GM12875 (cell line): ENCODE measurements around the gene PTPN2.

Experiments
- H3K4me3 ChIP-seq: one replicate; pipeline ENCODE4 v1.5.1; 2011; ENCODE audit warnings: low read depth, low read length, control low read depth
- TF ChIP-seq, protein P1 (sequence below): IDR thresholded peaks from 2 replicates; pipeline ENCODE4 v1.5.1; 2011; ENCODE audit warnings: low read depth, mild to moderate bottlenecking, control low read depth, inconsistent platforms, low read length, moderate library complexity, borderline replicate concordance; ENCODE audit not compliant: insufficient read depth

PTPN2 gene

DNA sequence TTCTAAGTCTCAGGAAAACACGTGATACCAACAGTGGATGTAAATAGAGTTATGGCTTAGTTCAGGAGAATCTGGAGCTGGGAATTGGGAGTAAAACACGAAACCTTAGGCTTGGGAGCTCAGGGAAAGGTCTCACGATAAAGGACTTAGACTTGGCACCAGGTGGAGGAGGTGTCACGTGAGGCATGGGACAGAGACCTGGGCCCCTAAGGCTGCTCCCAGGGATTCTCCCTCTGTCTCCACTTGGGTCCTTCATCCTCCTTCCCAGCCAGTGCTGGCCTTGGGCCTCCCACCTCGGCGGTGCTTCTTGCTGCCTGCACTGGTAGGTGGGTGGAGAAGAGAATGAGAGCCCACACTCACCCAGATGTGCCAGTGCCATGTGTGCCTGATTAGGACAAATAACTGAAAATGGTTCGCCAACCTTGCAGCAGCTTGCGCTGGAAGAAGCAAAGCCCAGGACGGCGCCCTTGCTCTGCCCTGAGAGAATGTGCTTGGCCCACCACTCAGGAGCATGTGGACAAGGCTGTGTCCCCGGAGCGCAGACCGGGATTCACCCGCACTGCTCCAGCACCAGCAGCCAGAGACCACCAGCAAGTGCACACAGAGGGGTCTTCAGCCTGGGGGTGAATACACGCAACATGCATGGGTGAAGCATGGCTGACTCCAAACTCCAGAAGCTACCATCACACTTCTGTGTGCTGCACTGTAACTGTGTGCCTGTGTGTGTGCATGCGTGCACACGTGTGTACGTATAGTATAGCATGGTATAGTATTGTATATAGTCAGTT is 133.1 kb downstream of the PTPN2 start:
- TF ChIP-seq, protein P1, sequence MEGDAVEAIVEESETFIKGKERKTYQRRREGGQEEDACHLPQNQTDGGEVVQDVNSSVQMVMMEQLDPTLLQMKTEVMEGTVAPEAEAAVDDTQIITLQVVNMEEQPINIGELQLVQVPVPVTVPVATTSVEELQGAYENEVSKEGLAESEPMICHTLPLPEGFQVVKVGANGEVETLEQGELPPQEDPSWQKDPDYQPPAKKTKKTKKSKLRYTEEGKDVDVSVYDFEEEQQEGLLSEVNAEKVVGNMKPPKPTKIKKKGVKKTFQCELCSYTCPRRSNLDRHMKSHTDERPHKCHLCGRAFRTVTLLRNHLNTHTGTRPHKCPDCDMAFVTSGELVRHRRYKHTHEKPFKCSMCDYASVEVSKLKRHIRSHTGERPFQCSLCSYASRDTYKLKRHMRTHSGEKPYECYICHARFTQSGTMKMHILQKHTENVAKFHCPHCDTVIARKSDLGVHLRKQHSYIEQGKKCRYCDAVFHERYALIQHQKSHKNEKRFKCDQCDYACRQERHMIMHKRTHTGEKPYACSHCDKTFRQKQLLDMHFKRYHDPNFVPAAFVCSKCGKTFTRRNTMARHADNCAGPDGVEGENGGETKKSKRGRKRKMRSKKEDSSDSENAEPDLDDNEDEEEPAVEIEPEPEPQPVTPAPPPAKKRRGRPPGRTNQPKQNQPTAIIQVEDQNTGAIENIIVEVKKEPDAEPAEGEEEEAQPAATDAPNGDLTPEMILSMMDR, result no peak
- no peak overlapping the region for H3K4me3 ChIP-seq

DNA sequence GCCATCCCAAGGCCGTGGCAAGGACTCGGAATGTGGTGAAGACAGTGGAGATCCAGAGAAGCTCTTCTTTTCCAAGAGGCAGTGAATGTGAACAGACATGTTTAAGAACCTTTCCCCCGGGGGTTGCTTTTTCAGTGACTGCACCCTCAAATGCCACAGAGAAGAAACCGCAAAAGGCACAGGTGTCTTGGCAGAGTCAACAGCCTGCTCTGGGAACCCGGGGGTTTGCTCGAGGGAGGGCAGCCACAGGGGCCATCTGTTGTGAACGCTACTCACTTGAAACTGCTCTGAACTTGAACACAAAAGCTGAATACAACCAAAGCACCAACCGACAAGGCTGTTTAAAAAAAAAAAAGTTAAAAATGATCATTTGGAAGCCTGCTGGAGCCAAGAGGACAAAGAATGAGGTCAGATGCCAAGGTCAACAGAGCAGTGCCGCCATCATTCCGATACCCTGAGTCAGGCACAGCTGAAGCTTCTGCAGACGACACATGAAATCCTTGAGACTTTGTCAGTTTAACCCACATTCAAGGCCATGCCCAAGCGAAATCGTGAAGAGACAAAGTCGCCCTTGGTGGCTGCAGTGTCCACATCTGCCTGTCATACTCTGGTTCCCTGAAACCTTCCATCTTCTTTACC is 133.8 kb downstream of the PTPN2 start:
- no peak overlapping the region for H3K4me3 ChIP-seq
- TF ChIP-seq, protein P1, result no peak

- TF ChIP-seq, protein P1, result no peak
- H3K4me3 ChIP-seq, result no peak overlapping the region
These were observed 134.9 kb downstream of the PTPN2 start for GRCh38 chr18:12749121-12749520.

DNA sequence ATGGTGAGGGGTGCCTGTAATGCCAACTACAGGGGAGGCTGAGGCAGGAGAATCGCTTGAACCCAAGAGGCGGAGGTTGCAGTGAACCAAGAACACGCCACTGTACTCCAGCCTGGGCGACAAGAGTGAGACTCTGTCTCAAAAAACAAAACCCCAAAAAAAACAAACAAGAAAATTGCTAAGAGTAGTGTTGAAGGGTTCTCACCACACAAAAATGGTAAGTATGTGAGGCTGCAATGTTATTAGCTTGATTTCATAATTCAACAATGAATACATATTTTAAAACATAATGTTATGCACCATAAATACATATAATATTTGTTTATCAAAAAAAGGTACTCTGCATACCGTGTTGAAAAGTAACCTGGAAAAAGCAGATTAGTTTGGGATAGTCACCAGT is 135.4 kb downstream of the PTPN2 start:
- no peak overlapping the region for H3K4me3 ChIP-seq
- TF ChIP-seq, protein P1, result no peak

DNA sequence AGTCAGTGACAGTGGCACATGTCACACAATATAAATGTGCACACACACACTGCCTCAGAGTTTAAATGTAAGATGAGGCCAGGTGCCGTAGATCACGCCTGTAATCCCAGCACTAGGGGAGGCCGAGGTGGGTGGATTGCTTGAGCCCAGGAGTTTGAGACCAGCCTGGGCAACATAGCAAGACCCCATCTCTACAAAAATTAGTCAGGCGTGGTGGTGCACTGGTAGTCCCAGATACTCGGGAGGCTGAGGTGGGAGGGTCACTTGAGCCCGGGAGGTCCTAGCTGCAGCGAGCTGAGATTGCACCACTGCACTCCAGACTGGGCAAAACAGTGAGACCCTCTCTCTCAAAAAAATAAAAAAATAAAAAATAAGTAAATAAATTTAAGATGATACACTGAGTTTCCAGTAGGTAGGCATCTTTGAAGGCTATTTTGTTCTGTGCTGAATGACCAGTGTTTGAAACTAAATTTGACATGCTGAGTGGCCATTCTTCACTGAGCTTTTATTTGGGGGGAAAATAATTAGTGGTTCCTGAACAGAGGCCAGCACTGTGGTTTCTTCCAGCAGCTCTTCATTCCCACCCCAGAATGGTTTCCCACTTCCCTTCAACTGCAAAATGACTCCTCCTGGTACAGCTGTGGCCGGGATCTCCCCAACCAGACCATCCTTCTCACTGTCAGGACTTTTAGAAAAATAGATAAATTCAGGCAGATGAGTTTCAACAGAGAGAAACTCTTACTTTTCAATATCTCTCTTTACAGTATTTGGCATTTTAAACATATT is 136.3 kb downstream of the PTPN2 start:
- TF ChIP-seq, protein P1, result no peak
- no peak overlapping the region for H3K4me3 ChIP-seq

DNA sequence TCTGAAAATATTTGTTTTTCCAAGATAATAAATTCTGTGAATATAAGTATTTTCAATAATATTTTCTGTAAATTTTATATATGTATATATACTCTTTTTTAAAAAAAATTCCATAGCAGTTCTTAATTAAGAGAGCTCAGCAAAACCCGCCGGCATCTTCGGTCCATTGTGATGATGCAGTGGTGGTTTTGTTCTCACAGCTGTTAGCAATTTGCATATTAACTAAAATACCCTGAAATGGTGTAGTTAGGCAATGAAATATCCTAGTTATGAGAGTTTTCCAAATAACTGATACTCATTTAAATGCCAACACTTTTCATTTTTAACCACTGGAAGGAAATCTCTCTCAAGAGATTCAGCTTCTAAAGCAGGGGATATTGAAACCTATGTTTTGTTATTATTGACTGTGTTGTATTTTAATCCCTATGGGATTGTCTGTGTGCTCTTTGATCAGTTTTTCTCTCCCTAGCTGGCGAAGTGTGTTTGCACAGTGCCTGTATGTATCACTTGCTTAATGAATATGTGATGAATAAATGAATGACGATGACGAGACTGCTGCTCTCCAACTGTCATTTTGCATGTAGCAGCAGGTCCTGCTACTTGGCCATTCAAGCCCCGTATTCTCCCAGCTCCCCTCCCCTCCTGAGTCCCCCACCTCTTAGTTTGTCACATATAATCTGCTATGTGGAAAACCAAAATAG is 138.8 kb downstream of the PTPN2 start:
- H3K4me3 ChIP-seq, result no peak overlapping the region
- TF ChIP-seq, protein P1, result no peak
